Adrenal gland (tissue), 12 donors: ENCODE measurements around the gene VWF. TPM values are rescaled to one million over a fixed set of nuclear protein-coding genes. Genes with fewer than 3 reads are reported as not detected.
"Not testable (repeated sequence)": the region's sequence is repeated elsewhere in the genome, so short reads cannot be mapped to it uniquely, and the experiment has no call there.

Source experiments
- DNase-seq, 7 donors: peaks; one replicate each; pipeline ENCODE4 v3.0.0-alpha.2; 2019 to 2020
- H3K27ac ChIP-seq, 5 donors: fragments of 200-600 bp; sonication (generic) in 4 of 5; 1 replicate in 3 of 5; 2 replicates in 2 of 5; pipeline versions ENCODE4 v1.5.1 to v1.8.0; 2016 to 2020; ENCODE audit warnings: mild to moderate bottlenecking in 1 of 5
- H3K27me3 ChIP-seq: fragments of 200-600 bp; 2 replicates; pipeline ENCODE4 v1.8.0; 2021
- H3K36me3 ChIP-seq, 2 donors: fragments of 200-600 bp; replicated peaks in 1 of 2; 1 replicate in 1 of 2; 2 replicates in 1 of 2; pipeline versions ENCODE4 v1.5.1 to v1.8.0; 2018 to 2022
- H3K4me1 ChIP-seq, 2 donors: fragments of 200-600 bp; replicated peaks in 1 of 2; 1 replicate in 1 of 2; 2 replicates in 1 of 2; pipeline versions ENCODE4 v1.5.1 to v1.8.0; 2018 to 2021
- H3K4me3 ChIP-seq, 4 donors: fragments of 200-600 bp; sonication (generic) in 3 of 4; one replicate each; pipeline ENCODE4 v1.5.1; 2016 to 2018
- H3K9me3 ChIP-seq, 3 donors: fragments of 200-600 bp; sonication (generic) in 1 of 3; replicated peaks in 1 of 3; 1 replicate in 2 of 3; 2 replicates in 1 of 3; pipeline versions ENCODE4 v1.5.1 to v1.8.0; 2016 to 2021
- CTCF ChIP-seq, 6 experiments: fragments of 450-650 bp in 4 of 6; fragments of 200-600 bp in 2 of 6; sonication (generic) in 1 of 6; IDR thresholded peaks; 1 replicate in 5 of 6; 2 replicates in 1 of 6; pipeline versions ENCODE4 v1.5.1 to v1.8.0; 2016 to 2021; ENCODE audit warnings: antibody characterized with exemption in 6 of 6, mild to moderate bottlenecking in 2 of 6, moderate library complexity in 1 of 6
- POLR2A ChIP-seq, 2 donors: fragments of 450-650 bp; IDR thresholded peaks; one replicate each; pipeline ENCODE4 v1.6.1; 2017; ENCODE audit warnings: antibody characterized with exemption in 2 of 2, mild to moderate bottlenecking in 2 of 2, moderate library complexity in 1 of 2
- WGBS, 4 donors: extraction: QIAGEN DNeasy Blood & Tissue Kit in 2 of 4; methylation state at CpG; one replicate each; pipeline versions ENCODE4 v1.1.5 to v1.1.7; 2013 to 2017; 5-methylcytosine and 5-hydroxymethylcytosine counted together
- intact Hi-C, 2 donors: fragments of 100-400 bp; cut with DNase I; formaldehyde crosslinking; loops; one replicate each; pipeline versions ENCODE4 v1.14.1 to v1.15.0; 2022 to 2023
- polyA plus RNA-seq, 3 donors: library from polyadenylated mRNA; stranded (reverse); fragments of 200-250 nt in 2 of 3; fragments of 350-450 nt in 1 of 3; fragmentation: Illumina TruSeq in 1 of 3; extraction: RNeasy Lipid Tissue Mini Kit (QIAGEN cat#74804) in 1 of 3; gene quantifications; one replicate each; pipeline ENCODE4 v1.2.3, GENCODE V29; 2013 to 2014
- total RNA-seq, 9 donors: library from RNA; depleted of rRNA in 4 of 9; stranded (reverse); fragments of >200 nt in 4 of 9; fragments of 120-200 nt in 1 of 9; fragmentation: NEBNext Ultra II Directional in 1 of 9; extraction: Animal tissue kit (Norgen Biotek cat#: 25700) in 1 of 9; gene quantifications; one replicate each; pipeline versions ENCODE4 v1.1.0 to v1.2.4, GENCODE V29; 2013 to 2023
- donor health status: healthy with polysubstance abuse.
- donor health status: Bipolar disorder and iron deficiency.
- donor health status: DM: yes; HTN: yes; CAD: no.
- donor health status: DM: no; HTN: no; CAD: no.
- donor health status: DM: no; HTN: no; CAD: no.
- donor health status: DM: yes; HTN: yes; CAD: no.

The VWF gene
- total and polyA plus RNA-seq, 12 donors = 2.0 to 60.1 (median 36.2) TPM

GRCh38 chr12:6104842-6105241 lies 19.6 kb downstream of the VWF start:
- no peak for TF ChIP-seq POLR2A (IDR thresholded peaks at IDR 0.05)
- TF ChIP-seq CTCF (IDR thresholded peaks at IDR 0.05) = no peak
- intact Hi-C loops = no loop called here
- Histone ChIP-seq H3K4me3 (no peak overlapping the region), H3K27ac (no peak overlapping the region), H3K9me3 (no peaks in the 10 kb centered on the region), H3K36me3 (no peaks in the 10 kb centered on the region), H3K4me1 (no peaks in the 10 kb centered on the region), H3K27me3 (no peaks in the 10 kb centered on the region)
- no peak for DNase-seq
- WGBS, 4 donors = 86 to 97% (median 91%) methylated on average over 2 of the region's 2 CpGs

GRCh38 chr12:6104027-6104426 lies 20.4 kb downstream of the VWF start:
- no peak for DNase-seq
- Histone ChIP-seq H3K4me1 (no peaks in the 10 kb centered on the region), H3K9me3 (no peaks in the 10 kb centered on the region), H3K27ac (no peak overlapping the region), H3K27me3 (no peaks in the 10 kb centered on the region), H3K4me3 (no peak overlapping the region), H3K36me3 (no peaks in the 10 kb centered on the region)
- 79 to 83% (median 80%) methylated on average over 3 of the region's 3 CpGs for WGBS, 4 donors
- intact Hi-C loops = no loop called here
- TF ChIP-seq CTCF (IDR thresholded peaks at IDR 0.05) (no peak), POLR2A (IDR thresholded peaks at IDR 0.05) (no peak)

- H3K27me3 ChIP-seq, H3K27ac ChIP-seq, H3K4me1 ChIP-seq, H3K36me3 ChIP-seq, intact Hi-C loops, H3K9me3 ChIP-seq, H3K4me3 ChIP-seq: not testable (repeated sequence)
- peak in 1 of 7 donors; percentile 5 for DNase-seq
- 91 to 100% (median 94%) methylated on average over 5 of the region's 5 CpGs for WGBS, 4 donors
Measured at GRCh38 chr12:6102021-6102420, 22.4 kb downstream of the VWF start.

GRCh38 chr12:6099316-6099715 lies 25.2 kb downstream of the VWF start:
- no peak overlapping the region for H3K4me3 ChIP-seq
- DNase-seq = no peak
- no peaks in the 10 kb centered on the region for H3K9me3 ChIP-seq
- 54 to 68% (median 60%) methylated on average over 2 of the region's 2 CpGs for WGBS, 4 donors
- H3K27ac ChIP-seq = no peak overlapping the region
- intact Hi-C loops = no loop called here
- TF ChIP-seq POLR2A (IDR thresholded peaks at IDR 0.05) (no peak), CTCF (IDR thresholded peaks at IDR 0.05) (no peak)
- no peaks in the 10 kb centered on the region for H3K36me3 ChIP-seq
- no peaks in the 10 kb centered on the region for H3K4me1 ChIP-seq
- H3K27me3 ChIP-seq = no peaks in the 10 kb centered on the region

GRCh38 chr12:6097411-6097810 lies 27.1 kb downstream of the VWF start:
- peaks cover 5 to 13% of the 10 kb centered on the region in 2 donors for H3K4me1 ChIP-seq
- no peaks in the 10 kb centered on the region for H3K9me3 ChIP-seq
- peak in 1 of 7 donors; percentile 1 for DNase-seq
- no peak for TF ChIP-seq POLR2A (IDR thresholded peaks at IDR 0.05)
- TF ChIP-seq CTCF (IDR thresholded peaks at IDR 0.05) = no peak
- WGBS, 4 donors = 73 to 77% (median 74%) methylated on average over 3 of the region's 3 CpGs
- no peak overlapping the region for H3K4me3 ChIP-seq
- intact Hi-C loops = no loop called here
- H3K36me3 ChIP-seq = no peaks in the 10 kb centered on the region
- H3K27me3 ChIP-seq = no peaks in the 10 kb centered on the region
- no peak overlapping the region for H3K27ac ChIP-seq
